H9 (cell line): ENCODE measurements around the gene CADPS. TPM values are rescaled to one million over a fixed set of nuclear protein-coding genes. Genes with fewer than 3 reads are reported as not detected.

ENCODE experiments used
- DNase-seq: peaks from one replicate; pipeline ENCODE4 v3.0.0-alpha.2; 2017
- H2AFZ ChIP-seq: one replicate; pipeline ENCODE4 v1.6.1; 2013; ENCODE audit warnings: mild to moderate bottlenecking, low read length, control low read depth, moderate library complexity
- H2AK5ac ChIP-seq: 2 replicates; pipeline ENCODE4 v1.6.1; 2013; ENCODE audit warnings: low read length, control low read depth, mixed read lengths; ENCODE audit not compliant: insufficient read length
- H2BK120ac ChIP-seq: one replicate; pipeline ENCODE4 v1.6.1; 2013; ENCODE audit warnings: low read depth, mild to moderate bottlenecking, low read length, control low read depth, inconsistent platforms; ENCODE audit not compliant: poor library complexity, severe bottlenecking
- H2BK12ac ChIP-seq: 2 replicates; pipeline ENCODE4 v1.6.1; 2013; ENCODE audit warnings: low read length, control low read depth, mixed read lengths, low read depth; ENCODE audit not compliant: insufficient read length
- H2BK15ac ChIP-seq: 2 replicates; pipeline ENCODE4 v1.6.1; 2013; ENCODE audit warnings: low read depth, low read length, control low read depth
- H2BK20ac ChIP-seq: one replicate; pipeline ENCODE4 v1.6.1; 2013; ENCODE audit warnings: low read depth, mild to moderate bottlenecking, low read length, control low read depth, inconsistent platforms; ENCODE audit not compliant: poor library complexity, severe bottlenecking
- H2BK5ac ChIP-seq: 2 replicates; pipeline ENCODE4 v1.6.1; 2013; ENCODE audit warnings: low read length, control low read depth, mixed read lengths; ENCODE audit not compliant: insufficient read length
- H3K14ac ChIP-seq: 2 replicates; pipeline ENCODE4 v1.6.1; 2013; ENCODE audit warnings: low read length, control low read depth; ENCODE audit not compliant: insufficient read depth
- H3K18ac ChIP-seq: 2 replicates; pipeline ENCODE4 v1.6.1; 2013; ENCODE audit warnings: low read depth, mild to moderate bottlenecking, mixed read lengths, low read length, control low read depth; ENCODE audit not compliant: insufficient read length
- H3K23ac ChIP-seq: 2 replicates; pipeline ENCODE4 v1.6.1; 2013; ENCODE audit warnings: low read length, control low read depth, mixed read lengths, low read depth; ENCODE audit not compliant: insufficient read length
- H3K23me2 ChIP-seq: 2 replicates; pipeline ENCODE4 v1.6.1; 2013; ENCODE audit warnings: low read depth, mild to moderate bottlenecking, mixed read lengths, low read length, control low read depth; ENCODE audit not compliant: insufficient read length, poor library complexity, severe bottlenecking
- H3K27ac ChIP-seq: 2 replicates; pipeline ENCODE4 v1.5.1; 2013; ENCODE audit warnings: low read length, control low read depth, mixed read lengths, low read depth; ENCODE audit not compliant: insufficient read length
- H3K27me3 ChIP-seq: 2 replicates; pipeline ENCODE4 v1.6.1; 2013; ENCODE audit warnings: low read length, control low read depth, inconsistent platforms; ENCODE audit not compliant: insufficient read depth
- H3K4ac ChIP-seq: 2 replicates; pipeline ENCODE4 v1.6.1; 2013; ENCODE audit warnings: low read depth, mild to moderate bottlenecking, control low read depth, inconsistent platforms, low read length, moderate library complexity
- H3K4me1 ChIP-seq: 2 replicates; pipeline ENCODE4 v1.6.1; 2013; ENCODE audit warnings: low read length, control low read depth, inconsistent platforms; ENCODE audit not compliant: insufficient read depth
- H3K4me2 ChIP-seq: 2 replicates; pipeline ENCODE4 v1.6.1; 2013; ENCODE audit warnings: low read length, control low read depth, mixed read lengths; ENCODE audit not compliant: insufficient read length, insufficient read depth
- H3K56ac ChIP-seq: 2 replicates; pipeline ENCODE4 v1.6.1; 2013; ENCODE audit warnings: low read depth, mild to moderate bottlenecking, mixed read lengths, low read length, control low read depth; ENCODE audit not compliant: insufficient read length
- H3K79me1 ChIP-seq: 2 replicates; pipeline ENCODE4 v1.6.1; 2013; ENCODE audit warnings: low read depth, mild to moderate bottlenecking, moderate library complexity, low read length, control low read depth, inconsistent platforms; ENCODE audit not compliant: insufficient read depth, poor library complexity, severe bottlenecking
- H3K79me2 ChIP-seq: 2 replicates; pipeline ENCODE4 v1.6.1; 2013; ENCODE audit warnings: low read length, control low read depth, inconsistent platforms; ENCODE audit not compliant: insufficient read depth
- H3K9ac ChIP-seq: 2 replicates; pipeline ENCODE4 v1.6.1; 2013; ENCODE audit warnings: low read length, control low read depth, mixed read lengths; ENCODE audit not compliant: insufficient read length; ENCODE audit errors: extremely low read depth
- H3K9me3 ChIP-seq: one replicate; pipeline ENCODE4 v1.6.1; 2013; ENCODE audit warnings: low read depth, low read length, inconsistent platforms; ENCODE audit not compliant: control insufficient read depth
- H3T11ph ChIP-seq: one replicate; pipeline ENCODE4 v1.6.1; 2013; ENCODE audit warnings: mild to moderate bottlenecking, low read length, control low read depth, inconsistent platforms
- H4K20me1 ChIP-seq: one replicate; pipeline ENCODE4 v1.6.1; 2013; ENCODE audit not compliant: control insufficient read depth, insufficient read length, insufficient read depth
- H4K5ac ChIP-seq: 2 replicates; pipeline ENCODE4 v1.6.1; 2013; ENCODE audit warnings: low read depth, mild to moderate bottlenecking, mixed read lengths, low read length, control low read depth; ENCODE audit not compliant: insufficient read length
- H4K8ac ChIP-seq: replicated peaks from 2 replicates; pipeline ENCODE4 v1.6.1; 2013; ENCODE audit warnings: low read length, control low read depth, mixed read lengths, low read depth; ENCODE audit not compliant: insufficient read length
- H4K91ac ChIP-seq: 2 replicates; pipeline ENCODE4 v1.6.1; 2013; ENCODE audit warnings: low read depth, mild to moderate bottlenecking, moderate library complexity, mixed read lengths, low read length, control low read depth; ENCODE audit not compliant: insufficient read length
- H3K27ac Mint-ChIP-seq, 3 experiments: 2 replicates in 2 of 3; 3 replicates in 1 of 3; pipeline ENCODE4 v1.8.0; 2020 to 2021; ENCODE audit warnings: mixed read lengths in 3 of 3, mild to moderate bottlenecking in 1 of 3, moderate library complexity in 1 of 3
- H3K27me3 Mint-ChIP-seq: 2 replicates; pipeline ENCODE4 v1.8.0; 2021; ENCODE audit warnings: low read depth, mild to moderate bottlenecking, moderate library complexity, mixed read lengths
- H3K36me3 Mint-ChIP-seq, 3 experiments: 2 replicates in 2 of 3; 3 replicates in 1 of 3; pipeline ENCODE4 v1.8.0; 2020 to 2021; ENCODE audit warnings: low read depth in 3 of 3, mixed read lengths in 3 of 3; ENCODE audit not compliant: insufficient read depth in 1 of 3
- H3K4me1 Mint-ChIP-seq, 2 experiments: 2 replicates each; pipeline ENCODE4 v1.8.0; 2020; ENCODE audit warnings: mixed read lengths in 2 of 2
- H3K4me3 Mint-ChIP-seq, 2 experiments: 2 replicates in 1 of 2; 3 replicates in 1 of 2; pipeline ENCODE4 v1.8.0; 2020 to 2021; ENCODE audit warnings: mild to moderate bottlenecking in 2 of 2, mixed read lengths in 2 of 2, moderate library complexity in 1 of 2
- H3K9me3 Mint-ChIP-seq, 2 experiments: 2 replicates in 1 of 2; 3 replicates in 1 of 2; pipeline ENCODE4 v1.8.0; 2020; ENCODE audit warnings: mild to moderate bottlenecking in 2 of 2, mixed read lengths in 2 of 2, moderate library complexity in 1 of 2
- CTCF ChIP-seq: fragments of 200-600 bp; sonication (generic); conservative IDR thresholded peaks from 3 replicates; pipeline ENCODE4 v1.8.0; 2021; ENCODE audit warnings: antibody characterized with exemption, mild to moderate bottlenecking
- WGBS: extraction: QIAGEN DNeasy Blood & Tissue Kit; methylation state at CpG from one replicate; pipeline ENCODE4 v1.1.7; 2013; ENCODE audit warnings: missing lambda C conversion rate, low lambda C conversion rate, mixed read lengths; ENCODE audit not compliant: insufficient read length; ENCODE audit errors: extremely low coverage; 5-methylcytosine and 5-hydroxymethylcytosine counted together
- total RNA-seq: library from RNA; stranded (reverse); gene quantifications from 2 replicates; pipeline ENCODE4 v1.2.1, GENCODE V29; 2021

The CADPS gene
- total RNA-seq, 1 experiment from 2014 or later = 6.6 TPM

DNA sequence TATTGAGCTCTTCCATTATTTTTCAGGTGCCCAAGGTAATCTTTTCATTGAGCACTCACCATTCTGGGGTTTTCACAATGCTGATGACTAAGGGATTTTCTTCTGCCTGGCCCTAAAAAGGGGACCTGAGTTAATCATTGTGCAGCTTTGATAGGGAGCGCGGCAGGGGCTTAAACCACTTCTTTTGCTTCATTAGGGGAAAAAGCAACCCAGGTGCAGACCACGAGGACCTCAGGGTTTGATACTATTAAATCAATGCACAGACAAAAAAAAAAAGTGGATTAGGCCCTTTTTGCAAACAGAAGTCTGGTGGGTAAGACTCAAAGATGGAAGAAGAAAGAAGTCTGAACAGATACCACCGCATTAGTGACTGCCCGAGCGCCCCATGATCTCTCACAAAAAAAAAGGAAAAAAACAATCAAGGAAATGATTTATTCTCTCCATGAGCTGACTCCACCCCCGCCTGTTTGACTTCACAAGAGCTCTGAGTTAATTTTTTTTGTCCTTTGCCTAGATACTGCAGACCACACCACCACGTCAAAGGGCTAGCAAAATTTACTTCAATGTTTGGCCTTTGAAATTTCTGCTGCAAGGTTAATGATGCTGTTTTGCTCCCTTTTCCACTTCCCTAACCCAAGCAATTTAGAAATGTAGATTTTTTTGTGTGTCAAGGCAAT lies 423.9 kb downstream of the CADPS start:
- no peaks in the 10 kb centered on the region for H3K23me2 ChIP-seq
- H2AFZ ChIP-seq = no peak overlapping the region
- no peak overlapping the region for H3K14ac ChIP-seq
- H3T11ph ChIP-seq = no peak overlapping the region
- WGBS = no CpG with 5 or more reads among the region's 8 CpGs
- H2BK15ac ChIP-seq = no peak overlapping the region
- H2BK5ac ChIP-seq = no peak overlapping the region
- H3K4me2 ChIP-seq = no peak overlapping the region
- H2BK120ac ChIP-seq = no peak overlapping the region
- H3K27me3 Mint-ChIP-seq = peaks cover 3% of the 10 kb centered on the region
- no peaks in the 10 kb centered on the region for H3K36me3 Mint-ChIP-seq
- H2BK20ac ChIP-seq = no peak overlapping the region
- no peak for DNase-seq
- H3K4me1 ChIP-seq = peaks cover 2% of the 10 kb centered on the region; the same call in 1 of the 2 replicates
- no peak overlapping the region for H3K56ac ChIP-seq
- no peak overlapping the region for H3K9ac ChIP-seq
- H2AK5ac ChIP-seq = no peak overlapping the region
- no peaks in the 10 kb centered on the region for H3K79me1 ChIP-seq
- no peaks in the 10 kb centered on the region for H3K27me3 ChIP-seq
- H3K4me1 Mint-ChIP-seq = peaks cover 38 to 39% of the 10 kb centered on the region in 2 experiments
- no peak overlapping the region for H3K23ac ChIP-seq
- H4K91ac ChIP-seq = no peak overlapping the region
- no peak overlapping the region for H3K27ac ChIP-seq
- no peak overlapping the region for H3K18ac ChIP-seq
- H3K79me2 ChIP-seq = no peaks in the 10 kb centered on the region
- no peak overlapping the region; a peak in 1 of 7 replicates for H3K27ac Mint-ChIP-seq
- no peaks in the 10 kb centered on the region for H3K9me3 Mint-ChIP-seq
- H4K5ac ChIP-seq = no peak overlapping the region
- no peak overlapping the region for H3K4me3 Mint-ChIP-seq
- H3K4ac ChIP-seq = no peak overlapping the region
- H4K8ac ChIP-seq = no peak overlapping the region
- H2BK12ac ChIP-seq = no peak overlapping the region
- H3K9me3 ChIP-seq = no peaks in the 10 kb centered on the region
- no peaks in the 10 kb centered on the region for H4K20me1 ChIP-seq
- TF ChIP-seq CTCF = no peak
